Measurements from ENCODE around the gene TRAPPC2. TPM values are rescaled to one million over a fixed set of nuclear protein-coding genes. Genes with fewer than 3 reads are reported as not detected.

Gene TRAPPC2
- total and polyA plus RNA-seq, 2 of the 13 experiments (the other 11 are each of a cell fraction or from before 2014, with no cell fraction given), result 4.4 to 8.1 TPM

GRCh38 chrX:13684361-13684760, 50.1 kb downstream of the TRAPPC2 start:
- POLR2A ChIA-PET, result no interaction called here
- no peaks in the 10 kb centered on the region for H3K9me3 ChIP-seq (ENCODE audit: low read length)
- no peak for ATAC-seq
- no peak overlapping the region for H3K4me3 ChIP-seq (replicated peaks in 1 of 3; ENCODE audit: insufficient read depth in 1 of 3, low read depth in 2 of 3, low read length in 3 of 3)
- CTCF ChIA-PET (ENCODE audit: low intra/inter-chr PET ratio, low total read pairs), result no interaction called here
- H4K20me1 ChIP-seq (ENCODE audit: insufficient read depth, low read length), result no peaks in the 10 kb centered on the region
- FAIRE-seq, result no peak
- no peaks in the 10 kb centered on the region for H3K36me3 ChIP-seq (replicated peaks in 1 of 2; ENCODE audit: control insufficient read depth in 1 of 2, insufficient read depth in 2 of 2, low read length in 2 of 2)
- no peaks in the 10 kb centered on the region for H3K27me3 ChIP-seq (ENCODE audit: control insufficient read depth in 1 of 2, insufficient read depth in 2 of 2, low read length in 2 of 2)
- 50% methylated on average over 4 of the region's 4 CpGs for WGBS (ENCODE audit: low lambda C conversion rate)
- no TSS peak for BruUV-seq (replicated peaks)
- no peak for DNase-seq (ENCODE audit: low spot score)
- H2AFZ ChIP-seq (ENCODE audit: low read length), result no peak overlapping the region
- H3K9ac ChIP-seq (ENCODE audit: insufficient read depth, low read depth, low read length), result no peak overlapping the region
- no peak overlapping the region for H3K4me2 ChIP-seq (ENCODE audit: low read depth, low read length)
- intact Hi-C loops (cut with micrococcal nuclease; ENCODE audit: unreplicated experiment), result no loop called here
- no peak overlapping the region for H3K27ac ChIP-seq (ENCODE audit: extremely low read length, insufficient read depth, low read length)
- peaks cover 1% of the 10 kb centered on the region for H3K79me2 ChIP-seq (ENCODE audit: insufficient read depth, low read length)
- in situ Hi-C loops (cut with HindIII; ENCODE audit: extremely low pct_ligation_motif_present, low pct_unique_long_range_greater_than_20kb), result no loop called here
- H3K4me1 ChIP-seq (ENCODE audit: insufficient read depth, low read length), result no peaks in the 10 kb centered on the region; the same call in 1 of the 2 replicates
- no peak for TF ChIP-seq MED1 (CRISPR knock-in tag; IDR thresholded peaks at IDR 0.05)
- no peak for TF ChIP-seq POGK (CRISPR knock-in tag; conservative IDR thresholded peaks at IDR 0.05)
- no peak for TF ChIP-seq GATAD2A (CRISPR knock-in tag; IDR thresholded peaks at IDR 0.05)
- no peak for TF ChIP-seq NKX3-1 (CRISPR knock-in tag; IDR thresholded peaks at IDR 0.05)
- no peak for TF ChIP-seq ZMAT5 (CRISPR knock-in tag; IDR thresholded peaks at IDR 0.05; ENCODE audit: borderline replicate concordance, low read depth)
- TF ChIP-seq TOPORS (CRISPR knock-in tag; IDR thresholded peaks at IDR 0.05), result no peak
- TF ChIP-seq GPN1 (CRISPR knock-in tag; IDR thresholded peaks at IDR 0.05; ENCODE audit: borderline replicate concordance), result no peak
- no peak for TF ChIP-seq HINFP (CRISPR knock-in tag; IDR thresholded peaks at IDR 0.05; ENCODE audit: low read depth)
- no peak for TF ChIP-seq RNF2 (conservative IDR thresholded peaks at IDR 0.05; ENCODE audit: low read depth)
